ENCODE data around the gene CNBP.

DNA sequence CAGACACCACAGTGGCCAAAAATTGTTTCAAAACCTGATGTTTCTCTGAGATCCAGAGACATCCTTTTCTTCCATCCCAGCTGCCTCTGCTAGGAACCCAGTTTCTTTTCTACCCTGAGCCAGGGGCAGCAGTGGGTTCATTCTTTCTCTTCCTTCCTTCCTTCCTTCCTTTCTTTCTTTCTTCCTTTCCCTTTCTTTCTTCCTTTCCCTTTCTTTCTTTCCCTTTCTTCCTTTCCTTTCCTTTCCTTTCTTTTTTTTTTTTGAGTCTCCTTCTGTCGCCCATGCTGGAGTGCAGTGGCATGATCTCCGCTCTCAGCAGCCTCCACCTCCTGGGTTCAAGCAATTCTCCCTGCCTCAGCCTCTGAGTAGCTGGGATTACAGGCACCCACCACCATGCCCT lies 35.0 kb upstream of the CNBP start:
- TF ChIP-seq EP300 (IDR thresholded peaks at IDR 0.05) (no peak), POLR2A (IDR thresholded peaks at IDR 0.05) (no peak)
- TF ChIP-seq, protein P1, sequence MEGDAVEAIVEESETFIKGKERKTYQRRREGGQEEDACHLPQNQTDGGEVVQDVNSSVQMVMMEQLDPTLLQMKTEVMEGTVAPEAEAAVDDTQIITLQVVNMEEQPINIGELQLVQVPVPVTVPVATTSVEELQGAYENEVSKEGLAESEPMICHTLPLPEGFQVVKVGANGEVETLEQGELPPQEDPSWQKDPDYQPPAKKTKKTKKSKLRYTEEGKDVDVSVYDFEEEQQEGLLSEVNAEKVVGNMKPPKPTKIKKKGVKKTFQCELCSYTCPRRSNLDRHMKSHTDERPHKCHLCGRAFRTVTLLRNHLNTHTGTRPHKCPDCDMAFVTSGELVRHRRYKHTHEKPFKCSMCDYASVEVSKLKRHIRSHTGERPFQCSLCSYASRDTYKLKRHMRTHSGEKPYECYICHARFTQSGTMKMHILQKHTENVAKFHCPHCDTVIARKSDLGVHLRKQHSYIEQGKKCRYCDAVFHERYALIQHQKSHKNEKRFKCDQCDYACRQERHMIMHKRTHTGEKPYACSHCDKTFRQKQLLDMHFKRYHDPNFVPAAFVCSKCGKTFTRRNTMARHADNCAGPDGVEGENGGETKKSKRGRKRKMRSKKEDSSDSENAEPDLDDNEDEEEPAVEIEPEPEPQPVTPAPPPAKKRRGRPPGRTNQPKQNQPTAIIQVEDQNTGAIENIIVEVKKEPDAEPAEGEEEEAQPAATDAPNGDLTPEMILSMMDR (IDR thresholded peaks at IDR 0.05): no peak

Measured in tibial nerve (tissue), 4 donors.